Neural progenitor cell (in vitro differentiated cells): ENCODE measurements around the gene TPM3. TPM values are rescaled to one million over a fixed set of nuclear protein-coding genes. Genes with fewer than 3 reads are reported as not detected.

Experiments used
- DNase-seq: peaks from one replicate; pipeline ENCODE4 v3.0.0-alpha.2; 2016; ENCODE audit warnings: low spot score
- H2AFZ ChIP-seq: fragments of 200-600 bp; sonication (generic); replicated peaks from 2 replicates; pipeline ENCODE4 v1.6.1; 2016; ENCODE audit warnings: antibody characterized with exemption
- H3F3A ChIP-seq: fragments of 200-600 bp; sonication (generic); 2 replicates; pipeline ENCODE4 v1.6.1; 2016; ENCODE audit warnings: antibody characterized with exemption, low read depth
- H3K27ac ChIP-seq: fragments of 200-600 bp; sonication (generic); 2 replicates; pipeline ENCODE4 v1.5.1; 2016; ENCODE audit warnings: mild to moderate bottlenecking
- H3K27me3 ChIP-seq: fragments of 200-600 bp; sonication (generic); 2 replicates; pipeline ENCODE4 v1.6.1; 2016; ENCODE audit warnings: mild to moderate bottlenecking, moderate library complexity
- H3K36me3 ChIP-seq: fragments of 200-600 bp; sonication (generic); 2 replicates; pipeline ENCODE4 v1.5.1; 2016
- H3K4me1 ChIP-seq: fragments of 200-600 bp; sonication (generic); 2 replicates; pipeline ENCODE4 v1.6.1; 2016; ENCODE audit warnings: mixed run types
- H3K4me2 ChIP-seq: fragments of 200-600 bp; sonication (generic); 2 replicates; pipeline ENCODE4 v1.6.1; 2016
- H3K4me3 ChIP-seq: fragments of 200-600 bp; sonication (generic); 2 replicates; pipeline ENCODE4 v1.5.1; 2016
- H3K79me2 ChIP-seq: fragments of 200-600 bp; sonication (generic); 2 replicates; pipeline ENCODE4 v1.6.1; 2016; ENCODE audit warnings: low read depth
- H3K9ac ChIP-seq: fragments of 200-600 bp; sonication (generic); 2 replicates; pipeline ENCODE4 v1.6.1; 2016
- H3K9me3 ChIP-seq: fragments of 200-600 bp; sonication (generic); 2 replicates; pipeline ENCODE4 v1.5.1; 2016; ENCODE audit warnings: low read depth
- H4K20me1 ChIP-seq: fragments of 200-600 bp; sonication (generic); 2 replicates; pipeline ENCODE4 v1.6.1; 2016; ENCODE audit warnings: low read depth
- H3K27ac Mint-ChIP-seq: 3 replicates; pipeline ENCODE4 v1.8.0; 2021; ENCODE audit warnings: mixed read lengths
- H3K27me3 Mint-ChIP-seq: 2 replicates; pipeline ENCODE4 v1.8.0; 2022; ENCODE audit warnings: low read depth, mild to moderate bottlenecking, inconsistent platforms, moderate library complexity, mixed read lengths; ENCODE audit not compliant: insufficient read depth
- H3K36me3 Mint-ChIP-seq: 3 replicates; pipeline ENCODE4 v1.8.0; 2021; ENCODE audit warnings: mixed read lengths
- H3K4me1 Mint-ChIP-seq: 3 replicates; pipeline ENCODE4 v1.8.0; 2021; ENCODE audit warnings: mixed read lengths
- H3K4me3 Mint-ChIP-seq: 3 replicates; pipeline ENCODE4 v1.8.0; 2021; ENCODE audit warnings: mild to moderate bottlenecking, moderate library complexity, mixed read lengths
- H3K9me3 Mint-ChIP-seq: 3 replicates; pipeline ENCODE4 v1.8.0; 2020; ENCODE audit warnings: mixed read lengths
- EZH2 ChIP-seq: fragments of 200-600 bp; sonication (generic); IDR thresholded peaks from 2 replicates; pipeline ENCODE4 v1.6.1; 2017; ENCODE audit warnings: antibody characterized with exemption, mild to moderate bottlenecking, moderate library complexity
- EZH2phosphoT487 ChIP-seq: fragments of 200-600 bp; sonication (generic); IDR thresholded peaks from 2 replicates; pipeline ENCODE4 v1.6.1; 2017; ENCODE audit warnings: antibody characterized with exemption
- total RNA-seq: library from RNA; depleted of rRNA; stranded (reverse); fragments of >200 nt; gene quantifications from 2 replicates; pipeline ENCODE4 v1.2.3, GENCODE V29; 2015; ENCODE audit warnings: low replicate concordance
- TF ChIP-seq, protein P1 (sequence below): fragments of 200-600 bp; sonication (generic); IDR thresholded peaks from 2 replicates; pipeline ENCODE4 v1.5.1; 2017; ENCODE audit warnings: antibody characterized with exemption, mild to moderate bottlenecking

TPM3 gene
- total RNA-seq, 1 donor from 2014 or later: 596 TPM

DNA sequence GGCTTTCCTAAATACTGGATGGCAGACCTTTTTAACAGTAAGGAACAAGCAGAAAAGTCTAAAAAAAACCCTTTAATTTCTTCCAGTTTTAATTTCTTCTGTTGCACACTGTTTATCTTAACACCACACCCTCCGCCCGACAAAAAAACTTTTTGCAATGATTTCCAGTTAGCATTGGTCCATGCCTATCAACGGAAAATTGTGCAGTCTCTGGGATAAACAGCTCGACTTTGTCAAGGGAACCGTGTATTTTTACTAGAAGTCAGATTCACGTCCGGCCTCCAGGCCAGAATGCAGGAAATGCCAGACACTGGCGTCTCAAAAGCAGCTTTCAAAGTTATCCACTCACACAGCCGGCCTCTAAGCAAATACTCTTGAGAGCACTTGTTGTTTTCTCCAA lies 36.6 kb downstream of the TPM3 start:
- Histone ChIP-seq H3K9ac (no peak overlapping the region), H4K20me1 (no peaks in the 10 kb centered on the region), H3K4me1 (peaks cover 11% of the 10 kb centered on the region), H3K36me3 (peaks cover 12% of the 10 kb centered on the region), H3K27me3 (no peaks in the 10 kb centered on the region), H3K79me2 (peaks cover 5% of the 10 kb centered on the region), H3K27ac (no peak overlapping the region), H3K9me3 (no peaks in the 10 kb centered on the region), H2AFZ (no peak overlapping the region), H3K4me3 (no peak overlapping the region), H3F3A (peaks cover 21% of the 10 kb centered on the region), H3K4me2 (no peak overlapping the region)
- DNase-seq: no peak
- Mint-ChIP-seq H3K27ac (no peak overlapping the region), H3K36me3 (peaks cover 16% of the 10 kb centered on the region), H3K4me1 (peaks cover 15% of the 10 kb centered on the region), H3K4me3 (no peak overlapping the region), H3K27me3 (peaks cover 4% of the 10 kb centered on the region), H3K9me3 (no peaks in the 10 kb centered on the region)
- TF ChIP-seq, protein P1, sequence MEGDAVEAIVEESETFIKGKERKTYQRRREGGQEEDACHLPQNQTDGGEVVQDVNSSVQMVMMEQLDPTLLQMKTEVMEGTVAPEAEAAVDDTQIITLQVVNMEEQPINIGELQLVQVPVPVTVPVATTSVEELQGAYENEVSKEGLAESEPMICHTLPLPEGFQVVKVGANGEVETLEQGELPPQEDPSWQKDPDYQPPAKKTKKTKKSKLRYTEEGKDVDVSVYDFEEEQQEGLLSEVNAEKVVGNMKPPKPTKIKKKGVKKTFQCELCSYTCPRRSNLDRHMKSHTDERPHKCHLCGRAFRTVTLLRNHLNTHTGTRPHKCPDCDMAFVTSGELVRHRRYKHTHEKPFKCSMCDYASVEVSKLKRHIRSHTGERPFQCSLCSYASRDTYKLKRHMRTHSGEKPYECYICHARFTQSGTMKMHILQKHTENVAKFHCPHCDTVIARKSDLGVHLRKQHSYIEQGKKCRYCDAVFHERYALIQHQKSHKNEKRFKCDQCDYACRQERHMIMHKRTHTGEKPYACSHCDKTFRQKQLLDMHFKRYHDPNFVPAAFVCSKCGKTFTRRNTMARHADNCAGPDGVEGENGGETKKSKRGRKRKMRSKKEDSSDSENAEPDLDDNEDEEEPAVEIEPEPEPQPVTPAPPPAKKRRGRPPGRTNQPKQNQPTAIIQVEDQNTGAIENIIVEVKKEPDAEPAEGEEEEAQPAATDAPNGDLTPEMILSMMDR: no peak
- TF ChIP-seq EZH2 (no peak), EZH2phosphoT487 (no peak)

GRCh38 chr1:154154534-154155191 lies 37.2 kb downstream of the TPM3 start, which contains the start of gene NUP210L:
Gene NUP210L, minus strand, starts transcription at chr1:154155073.
- Histone ChIP-seq H3K9ac (no peak within 1 kb of the TSS), H3K27ac (no peak within 1 kb of the TSS), H3K9me3 (no peaks in the 10 kb centered on the region), H3K36me3 (peaks cover 6% of the 10 kb centered on the region), H2AFZ (no peak within 1 kb of the TSS), H3K27me3 (no peaks in the 10 kb centered on the region), H3F3A (peaks cover 21% of the 10 kb centered on the region), H4K20me1 (no peaks in the 10 kb centered on the region), H3K4me3 (no peak within 1 kb of the TSS), H3K4me2 (no peak within 1 kb of the TSS), H3K79me2 (peaks cover 3% of the 10 kb centered on the region), H3K4me1 (peaks cover 11% of the 10 kb centered on the region)
- peak within 1 kb of the TSS; percentile 33 for H3K27ac Mint-ChIP-seq
- H3K9me3 Mint-ChIP-seq: no peaks in the 10 kb centered on the region
- H3K4me1 Mint-ChIP-seq: peaks cover 15% of the 10 kb centered on the region
- H3K4me3 Mint-ChIP-seq: no peak within 1 kb of the TSS
- H3K27me3 Mint-ChIP-seq: peaks cover 4% of the 10 kb centered on the region
- peak; percentile 20 for DNase-seq
- TF ChIP-seq, protein P1: no peak
- no peak for TF ChIP-seq EZH2phosphoT487
- TF ChIP-seq EZH2: no peak
- peaks cover 14% of the 10 kb centered on the region for H3K36me3 Mint-ChIP-seq

- Mint-ChIP-seq H3K27ac (no peak overlapping the region), H3K9me3 (no peaks in the 10 kb centered on the region), H3K36me3 (peaks cover 9% of the 10 kb centered on the region), H3K4me1 (peaks cover 15% of the 10 kb centered on the region), H3K27me3 (peaks cover 4% of the 10 kb centered on the region), H3K4me3 (no peak overlapping the region)
- no peaks in the 10 kb centered on the region for H3K27me3 ChIP-seq
- H3K4me2 ChIP-seq: no peak overlapping the region
- no peak overlapping the region for H3K9ac ChIP-seq
- H3K4me1 ChIP-seq: peaks cover 11% of the 10 kb centered on the region
- TF ChIP-seq EZH2: no peak
- H3K4me3 ChIP-seq: no peak overlapping the region
- no peak overlapping the region for H2AFZ ChIP-seq
- no peaks in the 10 kb centered on the region for H3K79me2 ChIP-seq
- no peaks in the 10 kb centered on the region for H4K20me1 ChIP-seq
- no peaks in the 10 kb centered on the region for H3K9me3 ChIP-seq
- DNase-seq: no peak
- H3K27ac ChIP-seq: no peak overlapping the region
- H3K36me3 ChIP-seq: peaks cover under 1% of the 10 kb centered on the region
- peaks cover 21% of the 10 kb centered on the region for H3F3A ChIP-seq
Measured at GRCh38 chr1:154154053-154154452, 37.8 kb downstream of the TPM3 start.

DNA sequence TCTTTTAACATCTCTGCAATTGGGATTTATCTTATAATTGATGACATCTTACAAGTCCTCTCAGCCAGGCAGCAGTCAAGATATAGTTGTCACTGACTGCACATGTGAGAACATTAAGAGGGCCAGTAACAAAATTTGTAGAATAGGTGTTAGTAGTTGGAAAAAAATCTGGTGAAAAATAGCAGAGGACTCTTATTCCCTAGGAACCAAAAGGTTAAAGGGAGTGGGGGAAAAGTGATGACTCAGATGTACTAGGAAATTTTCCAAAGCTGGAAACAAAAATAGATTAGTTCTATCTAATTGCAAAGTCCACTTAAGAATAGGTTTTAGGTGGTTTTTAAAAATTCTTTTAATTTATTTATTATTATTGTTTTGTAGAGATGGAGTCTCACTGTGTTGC lies 40.6 kb downstream of the TPM3 start:
- no peaks in the 10 kb centered on the region for H3K36me3 Mint-ChIP-seq
- TF ChIP-seq, protein P1: no peak
- TF ChIP-seq EZH2 (no peak), EZH2phosphoT487 (no peak)
- H3K9me3 ChIP-seq: no peaks in the 10 kb centered on the region
- DNase-seq: no peak
- H3K4me2 ChIP-seq: no peak overlapping the region
- H3K9me3 Mint-ChIP-seq: no peaks in the 10 kb centered on the region
- no peaks in the 10 kb centered on the region for H3K4me1 Mint-ChIP-seq
- no peak overlapping the region for H3K4me3 ChIP-seq
- H3K27ac ChIP-seq: no peak overlapping the region
- H3K4me1 ChIP-seq: no peaks in the 10 kb centered on the region
- H3K27me3 ChIP-seq: no peaks in the 10 kb centered on the region
- H3K79me2 ChIP-seq: no peaks in the 10 kb centered on the region
- H3K27ac Mint-ChIP-seq: no peak overlapping the region
- H3K9ac ChIP-seq: no peak overlapping the region
- no peak overlapping the region for H2AFZ ChIP-seq
- H3K27me3 Mint-ChIP-seq: peaks cover 4% of the 10 kb centered on the region
- peaks cover 12% of the 10 kb centered on the region for H3F3A ChIP-seq
- no peaks in the 10 kb centered on the region for H3K36me3 ChIP-seq
- H4K20me1 ChIP-seq: no peaks in the 10 kb centered on the region
- H3K4me3 Mint-ChIP-seq: no peak overlapping the region
